ENCODE results near the gene ZNF784. TPM values are rescaled to one million over a fixed set of nuclear protein-coding genes. Genes with fewer than 3 reads are reported as not detected.
A peak's percentile ranks its signal among the peaks of the same experiment; 100 is the strongest.

ZNF784 gene
- total and polyA plus RNA-seq, 2 of the 4 experiments (the other 2 are of a cell fraction), result 2.5 to 3.7 TPM

DNA sequence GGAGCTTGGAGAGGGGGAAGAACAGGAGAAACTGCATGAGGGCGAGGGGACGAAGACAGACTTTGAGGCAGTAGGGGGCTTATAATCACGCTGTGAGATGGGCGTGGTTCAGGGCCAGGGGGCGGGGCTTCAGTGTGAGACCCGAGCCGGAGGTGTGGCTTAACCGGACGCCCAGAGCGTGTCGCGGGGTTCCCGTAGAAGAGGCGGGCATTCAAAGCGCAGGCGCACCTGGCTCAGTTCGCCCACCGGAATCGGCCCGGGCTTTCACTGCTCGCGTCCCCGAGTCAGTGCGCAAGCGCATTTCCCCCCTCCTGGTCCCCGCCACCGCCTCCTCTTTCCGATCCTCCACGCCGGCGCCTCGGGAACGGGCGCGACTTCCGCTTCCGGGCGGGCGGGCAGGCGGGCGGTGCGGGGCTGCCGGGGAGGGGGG lies 19.1 kb downstream of the ZNF784 start:
- Histone ChIP-seq H3K4ac (ENCODE audit: low read depth, low read length) (peak overlapping the region; percentile 97), H3K79me1 (ENCODE audit: low read depth in 1 of 2, low read length in 2 of 2) (peaks cover 36 to 61% of the 10 kb centered on the region in 2 experiments), H4K91ac (ENCODE audit: insufficient read depth, low read depth, low read length) (peak overlapping the region; percentile 64), H2BK5ac (ENCODE audit: low read depth, low read length, poor library complexity, severe bottlenecking) (peak overlapping the region; percentile 90), H3K4me1 (ENCODE audit: control insufficient read depth, insufficient read depth, low read length) (peaks cover 9% of the 10 kb centered on the region), H3K56ac (ENCODE audit: extremely low read depth, insufficient read depth, low read length) (no peak overlapping the region), H3K18ac (ENCODE audit: low read depth, low read length) (peak overlapping the region; percentile 65), H3K14ac (replicated peaks; ENCODE audit: low read depth, low read length) (peak overlapping the region; percentile 97), H4K5ac (ENCODE audit: low read depth, low read length) (peak overlapping the region; percentile 82), H2AFZ (replicated peaks; ENCODE audit: low read length, poor library complexity) (peak overlapping the region; percentile 92), H3K36me3 (ENCODE audit: control insufficient read depth, insufficient read depth, low read length) (peaks cover 14% of the 10 kb centered on the region), H3K9me1 (ENCODE audit: insufficient read depth, low read length) (peaks cover 8% of the 10 kb centered on the region; the same call in 1 of the 2 replicates), H2BK15ac (ENCODE audit: low read depth, low read length) (no peak overlapping the region; the same call in 2 of the 3 replicates), H3K23ac (ENCODE audit: low read depth, low read length) (peak overlapping the region; percentile 91; the same call in 1 of the 2 replicates), H3K9ac (ENCODE audit: low read depth, low read length) (peak overlapping the region; percentile 50; the same call in 1 of the 2 replicates), H2AK9ac (replicated peaks; ENCODE audit: low read depth, low read length, poor library complexity) (peak overlapping the region; percentile 96), H2BK120ac (ENCODE audit: low read depth, low read length) (peak overlapping the region; percentile 77), H3K9me3 (ENCODE audit: control insufficient read depth, insufficient read depth, low read length) (peaks cover 5% of the 10 kb centered on the region; the same call in 1 of the 2 replicates), H3K4me2 (ENCODE audit: low read depth, low read length) (peak overlapping the region; percentile 93), H4K20me1 (ENCODE audit: insufficient read depth, low read length) (peaks cover 24% of the 10 kb centered on the region; the same call in 1 of the 2 replicates), H3K4me3 (ENCODE audit: insufficient read depth, low read depth, low read length) (peak overlapping the region; percentile 76), H3K27ac (ENCODE audit: insufficient read depth, low read length) (peak overlapping the region; percentile 91), H3K27me3 (ENCODE audit: control insufficient read depth, insufficient read depth, low read length) (no peaks in the 10 kb centered on the region), H2AK5ac (ENCODE audit: low read depth, low read length) (peak overlapping the region; percentile 63), H2BK20ac (ENCODE audit: low read depth, low read length) (0 out of 2 replicates have a peak overlapping the region, but pooled peaks have one; percentile 50), H4K8ac (ENCODE audit: low read depth in 2 of 2, low read length in 2 of 2) (peak overlapping the region; percentile 51 to 95)
- dilution Hi-C loops (cut with HindIII; ENCODE audit: low sequenced_read_pairs, unreplicated experiment), result no loop called here
- peak; percentile 96 for DNase-seq
- intact Hi-C loops (cut with micrococcal nuclease), result no loop called here
- TF ChIP-seq MAZ (IDR thresholded peaks at IDR 0.05; ENCODE audit: borderline replicate concordance, low read depth, low read length) (peak; percentile 79; the same call in 1 of the 2 replicates), POLR2A (IDR thresholded peaks at IDR 0.05; ENCODE audit: low read depth, low read length) (peak; percentile 48), MAFK (IDR thresholded peaks at IDR 0.05; ENCODE audit: low read depth, low read length) (no peak)
- BruUV-seq (replicated peaks), result no TSS peak
- CTCF ChIA-PET, result interaction anchor here (1.0 to 2.3 kb wide), 5 partner anchors 14 to 101 kb away, joined by 4 to 11 read pairs (median 6); no protein-coding TSS in a partner anchor
- 0% methylated on average over 4 of the region's 43 CpGs; no CpG with 5 or more reads in 1 of the 2 experiments for WGBS, 2 experiments (ENCODE audit: extremely low coverage in 2 of 2, insufficient read length in 1 of 2)
- peak; percentile 81 for ATAC-seq (ENCODE audit: low read depth)
- in situ Hi-C loops (cut with MboI; ENCODE audit: low sequenced_read_pairs), result loop anchor here (5.0 kb wide), 1 partner anchor 88 kb away; no protein-coding TSS in a partner anchor
- POLR2A ChIA-PET (ENCODE audit: unreplicated experiment), result interaction anchor here (0.5 kb wide), 1 partner anchor 73 kb away, joined by 7 read pairs; no protein-coding TSS in a partner anchor

Measured in IMR-90 (cell line).